Esophagus muscularis mucosa (tissue), 4 donors: Measurements from ENCODE around the gene OR10A3. TPM values are rescaled to one million over a fixed set of nuclear protein-coding genes. Genes with fewer than 3 reads are reported as not detected.

Source experiments
- DNase-seq: peaks from one replicate; pipeline ENCODE4 v3.0.0-alpha.2; 2017; ENCODE audit errors: extremely low spot score
- H3K27ac ChIP-seq, 4 donors: fragments of 200-600 bp; sonication (generic); replicated peaks in 1 of 4; 1 replicate in 3 of 4; 2 replicates in 1 of 4; pipeline ENCODE4 v1.5.1; 2016 to 2019; ENCODE audit warnings: mild to moderate bottlenecking in 1 of 4
- H3K27me3 ChIP-seq, 4 donors: fragments of 200-600 bp; sonication (generic); one replicate each; pipeline versions ENCODE4 v1.5.1 to v1.6.0; 2016 to 2019
- H3K36me3 ChIP-seq, 4 donors: fragments of 200-600 bp; sonication (generic); one replicate each; pipeline ENCODE4 v1.5.1; 2016 to 2019
- H3K4me1 ChIP-seq, 4 donors: fragments of 200-600 bp; sonication (generic); one replicate each; pipeline ENCODE4 v1.5.1; 2016 to 2019
- H3K4me3 ChIP-seq, 4 donors: fragments of 200-600 bp; sonication (generic); 1 replicate in 2 of 4; 2 replicates in 2 of 4; pipeline ENCODE4 v1.5.1; 2016 to 2019; ENCODE audit warnings: mild to moderate bottlenecking in 4 of 4, moderate library complexity in 1 of 4
- H3K9me3 ChIP-seq, 4 donors: fragments of 200-600 bp; sonication (generic); 1 replicate in 3 of 4; 2 replicates in 1 of 4; pipeline ENCODE4 v1.5.1; 2016 to 2019
- EP300 ChIP-seq: sonication (generic); formaldehyde crosslinking; IDR thresholded peaks from one replicate; pipeline ENCODE4 v1.6.1; 2017; ENCODE audit warnings: antibody characterized with exemption
- POLR2A ChIP-seq: fragments of 450-650 bp; IDR thresholded peaks from one replicate; pipeline ENCODE4 v1.6.1; 2017; ENCODE audit warnings: antibody characterized with exemption, moderate library complexity, mild to moderate bottlenecking, low read depth
- POLR2AphosphoS5 ChIP-seq, 2 donors: sonication (generic); formaldehyde crosslinking; IDR thresholded peaks; one replicate each; pipeline ENCODE4 v1.6.1; 2017; ENCODE audit warnings: antibody characterized with exemption in 2 of 2
- WGBS: methylation state at CpG from one replicate; pipeline ENCODE4 v1.1.5; 2018; 5-methylcytosine and 5-hydroxymethylcytosine counted together
- intact Hi-C: fragments of 100-400 bp; cut with DNase I; formaldehyde crosslinking; loops from one replicate; pipeline ENCODE4 v1.15.1; 2023
- total RNA-seq, 4 donors: library from RNA; depleted of rRNA; stranded (reverse); fragments of >200 nt; gene quantifications; one replicate each; pipeline versions ENCODE4 v1.1.0 to v1.2.1, GENCODE V29; 2016
- TF ChIP-seq, protein P1 (sequence below), 3 experiments: fragments of 200-600 bp in 2 of 3; fragments of 450-650 bp in 1 of 3; sonication (generic) in 2 of 3; IDR thresholded peaks; one replicate each; pipeline ENCODE4 v1.5.1; 2017 to 2019; ENCODE audit warnings: antibody characterized with exemption in 3 of 3, mild to moderate bottlenecking in 2 of 3, moderate library complexity in 1 of 3

The OR10A3 gene
- total RNA-seq, 4 donors from 2014 or later, result not detected

DNA sequence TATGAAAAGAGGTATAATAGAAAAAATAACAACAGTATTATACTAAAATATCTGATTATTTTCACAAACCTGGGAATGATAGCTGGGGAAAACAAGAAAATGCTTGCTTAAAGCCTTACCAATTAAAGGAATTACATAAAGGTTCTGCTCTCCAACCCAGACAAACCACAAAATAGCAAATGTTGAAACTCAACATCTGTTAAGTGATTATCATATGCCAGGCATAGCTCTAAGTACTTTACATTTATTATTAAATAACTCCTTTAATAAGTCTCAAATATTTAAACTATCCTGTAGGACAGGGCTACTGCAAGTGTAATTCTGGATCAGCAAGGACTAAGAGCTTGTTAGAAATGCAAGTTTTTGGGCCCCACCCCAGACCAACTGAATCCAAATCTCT, 30.5 kb downstream of the OR10A3 start:
- intact Hi-C loops, result no loop called here
- Histone ChIP-seq H3K9me3 (no peaks in the 10 kb centered on the region), H3K27me3 (peaks cover 0 to 5% (median 0%) of the 10 kb centered on the region in 4 donors), H3K27ac (no peak overlapping the region), H3K36me3 (no peaks in the 10 kb centered on the region), H3K4me3 (no peak overlapping the region), H3K4me1 (no peaks in the 10 kb centered on the region)
- TF ChIP-seq POLR2A (no peak), EP300 (no peak), POLR2AphosphoS5 (IDR thresholded peaks at IDR 0.05) (no peak)
- TF ChIP-seq, protein P1, sequence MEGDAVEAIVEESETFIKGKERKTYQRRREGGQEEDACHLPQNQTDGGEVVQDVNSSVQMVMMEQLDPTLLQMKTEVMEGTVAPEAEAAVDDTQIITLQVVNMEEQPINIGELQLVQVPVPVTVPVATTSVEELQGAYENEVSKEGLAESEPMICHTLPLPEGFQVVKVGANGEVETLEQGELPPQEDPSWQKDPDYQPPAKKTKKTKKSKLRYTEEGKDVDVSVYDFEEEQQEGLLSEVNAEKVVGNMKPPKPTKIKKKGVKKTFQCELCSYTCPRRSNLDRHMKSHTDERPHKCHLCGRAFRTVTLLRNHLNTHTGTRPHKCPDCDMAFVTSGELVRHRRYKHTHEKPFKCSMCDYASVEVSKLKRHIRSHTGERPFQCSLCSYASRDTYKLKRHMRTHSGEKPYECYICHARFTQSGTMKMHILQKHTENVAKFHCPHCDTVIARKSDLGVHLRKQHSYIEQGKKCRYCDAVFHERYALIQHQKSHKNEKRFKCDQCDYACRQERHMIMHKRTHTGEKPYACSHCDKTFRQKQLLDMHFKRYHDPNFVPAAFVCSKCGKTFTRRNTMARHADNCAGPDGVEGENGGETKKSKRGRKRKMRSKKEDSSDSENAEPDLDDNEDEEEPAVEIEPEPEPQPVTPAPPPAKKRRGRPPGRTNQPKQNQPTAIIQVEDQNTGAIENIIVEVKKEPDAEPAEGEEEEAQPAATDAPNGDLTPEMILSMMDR (IDR thresholded peaks at IDR 0.05), result no peak
- DNase-seq, result no peak

DNA sequence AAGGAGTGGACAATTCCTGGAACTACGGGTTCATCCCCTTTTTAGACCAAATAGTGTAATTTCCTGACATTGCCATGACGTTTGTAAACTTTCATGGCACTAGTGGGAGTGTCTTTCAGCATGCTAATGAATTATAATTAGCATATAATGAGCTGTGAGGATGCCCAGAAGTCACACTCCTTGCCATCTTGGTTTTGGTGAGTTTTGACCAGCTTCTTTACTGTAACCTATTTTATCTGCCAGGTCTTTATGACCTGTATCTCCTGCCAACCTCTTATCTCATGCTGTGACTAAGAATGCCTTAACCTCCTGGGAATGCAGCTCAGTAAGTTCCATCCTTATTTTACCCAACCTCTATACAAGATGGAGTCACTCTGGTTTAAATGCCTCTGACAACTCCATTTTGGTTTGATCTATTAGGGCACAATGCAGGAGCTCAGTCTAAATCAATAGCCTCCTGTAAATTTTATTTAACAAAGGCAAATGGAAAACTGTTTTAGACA, 31.2 kb downstream of the OR10A3 start:
- Histone ChIP-seq H3K9me3 (no peaks in the 10 kb centered on the region), H3K4me1 (no peaks in the 10 kb centered on the region), H3K36me3 (no peaks in the 10 kb centered on the region), H3K27me3 (peaks cover 0 to 5% (median 0%) of the 10 kb centered on the region in 4 donors), H3K4me3 (no peak overlapping the region), H3K27ac (no peak overlapping the region)
- no peak for DNase-seq
- WGBS, result 54% methylated on average over 2 of the region's 2 CpGs
- intact Hi-C loops, result no loop called here
- TF ChIP-seq EP300 (no peak), POLR2A (no peak)

DNA sequence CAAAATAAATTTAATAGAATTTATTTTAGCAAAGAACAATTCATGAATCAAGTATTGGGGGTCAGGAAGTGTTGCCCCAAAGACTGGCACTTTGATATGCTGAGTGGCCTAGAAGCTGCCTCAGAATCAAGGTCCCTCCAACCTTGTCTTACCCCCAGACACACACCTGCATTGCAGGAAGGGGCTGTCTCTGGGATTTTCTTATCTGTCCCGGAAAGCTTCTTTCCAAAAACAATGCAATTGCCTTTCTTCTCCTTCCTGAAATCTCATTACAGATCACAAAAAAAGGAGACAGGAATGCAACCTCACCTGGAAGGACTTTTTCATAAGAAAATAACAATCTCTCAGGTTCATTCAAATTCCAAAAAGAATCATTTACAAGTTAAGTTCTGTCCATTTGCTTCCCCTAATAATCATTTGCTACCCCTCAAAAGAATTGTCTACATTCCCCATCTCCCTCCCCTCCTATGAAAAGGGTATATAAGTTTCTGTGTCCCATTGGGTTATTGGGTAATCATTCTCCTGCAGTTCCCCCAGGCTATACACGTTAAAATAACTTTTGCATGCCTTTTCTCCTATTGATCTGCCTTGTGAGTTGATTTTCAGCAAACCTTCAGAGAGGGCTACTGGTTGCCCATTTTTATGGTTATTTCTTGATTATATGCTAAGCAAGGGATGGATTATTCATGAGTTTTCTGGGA, 31.8 kb downstream of the OR10A3 start:
- 57% methylated on average over 2 of the region's 2 CpGs for WGBS
- Histone ChIP-seq H3K4me3 (no peak overlapping the region), H3K36me3 (no peaks in the 10 kb centered on the region), H3K9me3 (no peaks in the 10 kb centered on the region), H3K4me1 (no peaks in the 10 kb centered on the region), H3K27me3 (peaks cover 0 to 5% (median 0%) of the 10 kb centered on the region in 4 donors), H3K27ac (no peak overlapping the region)
- intact Hi-C loops, result no loop called here
- no peak for DNase-seq
- TF ChIP-seq EP300 (no peak), POLR2AphosphoS5 (IDR thresholded peaks at IDR 0.05) (no peak), POLR2A (no peak)
- TF ChIP-seq, protein P1 (IDR thresholded peaks at IDR 0.05), result no peak

DNA sequence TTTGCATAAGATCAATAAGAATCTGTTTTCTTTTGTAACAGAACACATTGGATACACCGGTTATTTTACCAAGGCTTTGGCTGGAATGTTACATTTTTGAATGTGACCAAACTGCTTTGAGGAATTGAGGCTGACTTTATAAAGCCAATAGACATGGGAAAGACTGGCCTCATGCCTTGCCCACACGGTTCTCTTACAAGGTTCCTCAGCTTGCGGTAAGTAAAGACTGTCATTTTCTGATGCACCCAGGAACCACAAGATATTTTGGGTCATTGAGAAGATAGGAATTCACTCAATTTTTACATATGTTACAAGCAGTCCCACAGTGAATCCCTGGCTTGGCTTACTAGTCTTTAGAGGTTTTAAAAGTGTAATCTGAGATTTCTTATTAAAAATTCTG, 34.4 kb downstream of the OR10A3 start:
- no peak for TF ChIP-seq POLR2AphosphoS5 (IDR thresholded peaks at IDR 0.05)
- TF ChIP-seq, protein P1 (IDR thresholded peaks at IDR 0.05), result no peak
- no peak for TF ChIP-seq EP300
- TF ChIP-seq POLR2A, result no peak
- Histone ChIP-seq H3K27ac (no peak overlapping the region), H3K27me3 (peaks cover 0 to 5% (median 0%) of the 10 kb centered on the region in 4 donors), H3K4me1 (no peaks in the 10 kb centered on the region), H3K4me3 (no peak overlapping the region), H3K36me3 (no peaks in the 10 kb centered on the region), H3K9me3 (no peaks in the 10 kb centered on the region)
- no peak for DNase-seq
- 74% methylated on average over 3 of the region's 3 CpGs for WGBS
- intact Hi-C loops, result no loop called here

DNA sequence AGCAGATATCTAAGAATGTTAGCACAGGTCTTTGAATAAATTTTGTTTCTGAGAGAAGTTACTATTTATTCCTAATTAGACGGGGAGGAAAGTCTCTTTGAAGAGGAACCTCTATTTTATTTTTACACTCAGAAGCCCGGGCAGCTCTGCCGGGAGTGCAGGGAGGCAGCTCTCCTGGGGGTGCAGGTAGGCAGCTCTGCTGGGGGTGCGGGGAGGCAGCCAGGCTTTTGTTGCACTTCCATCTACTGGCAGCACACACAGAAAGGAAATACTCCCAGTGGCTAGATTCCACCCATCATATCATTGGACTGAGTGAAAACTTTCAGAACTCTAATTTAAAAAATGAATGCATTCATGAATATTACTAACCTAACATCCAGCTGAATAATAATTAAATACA, 35.0 kb downstream of the OR10A3 start:
- Histone ChIP-seq H3K4me1 (no peaks in the 10 kb centered on the region), H3K36me3 (no peaks in the 10 kb centered on the region), H3K4me3 (no peak overlapping the region), H3K27me3 (peaks cover 0 to 5% (median 0%) of the 10 kb centered on the region in 4 donors), H3K27ac (no peak overlapping the region), H3K9me3 (no peaks in the 10 kb centered on the region)
- no peak for DNase-seq
- WGBS, result 30% methylated on average over 4 of the region's 4 CpGs
- no peak for TF ChIP-seq POLR2AphosphoS5 (IDR thresholded peaks at IDR 0.05)
- no peak for TF ChIP-seq POLR2A
- TF ChIP-seq, protein P1 (IDR thresholded peaks at IDR 0.05), result no peak
- no peak for TF ChIP-seq EP300
- intact Hi-C loops, result no loop called here
